Stimulated activated CD4-positive, alpha-beta T cell treated with anti-CD3 and anti-CD28 coated beads, TNF-alpha, amount 100 ng/mL, for 1 hour (primary cell): ENCODE data around the gene CDK11A.
"Not testable (repeated sequence)": the region's sequence is repeated elsewhere in the genome, so short reads cannot be mapped to it uniquely, and the experiment has no call there.

ENCODE experiments used
- DNase-seq, 3 donors: peaks; one replicate each; pipeline ENCODE4 v3.0.0-alpha.2; 2020; ENCODE audit warnings: low read depth in 3 of 3, low spot score in 1 of 3

The CDK11A gene

DNA sequence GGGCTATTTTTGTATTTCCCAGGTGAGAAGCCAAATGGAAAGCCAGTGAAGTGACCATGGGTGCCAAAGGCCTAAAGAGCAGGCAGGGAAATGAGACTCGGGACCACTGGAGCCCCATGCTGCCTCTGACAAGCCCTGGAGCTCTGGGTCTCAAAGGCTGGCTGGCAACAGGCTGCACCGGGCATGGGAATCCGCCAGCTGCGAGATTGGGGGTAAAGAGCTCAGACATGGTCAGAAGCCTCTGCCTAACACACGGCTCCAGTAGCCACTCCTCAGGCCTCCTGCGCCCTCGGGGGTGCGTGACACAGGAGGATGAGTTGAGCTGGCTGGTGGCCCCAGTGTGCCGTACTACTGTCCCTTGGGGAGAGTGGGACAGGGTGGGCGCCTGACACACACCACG is 59.8 kb downstream of the CDK11A start:
- DNase-seq: not testable (repeated sequence)

DNA sequence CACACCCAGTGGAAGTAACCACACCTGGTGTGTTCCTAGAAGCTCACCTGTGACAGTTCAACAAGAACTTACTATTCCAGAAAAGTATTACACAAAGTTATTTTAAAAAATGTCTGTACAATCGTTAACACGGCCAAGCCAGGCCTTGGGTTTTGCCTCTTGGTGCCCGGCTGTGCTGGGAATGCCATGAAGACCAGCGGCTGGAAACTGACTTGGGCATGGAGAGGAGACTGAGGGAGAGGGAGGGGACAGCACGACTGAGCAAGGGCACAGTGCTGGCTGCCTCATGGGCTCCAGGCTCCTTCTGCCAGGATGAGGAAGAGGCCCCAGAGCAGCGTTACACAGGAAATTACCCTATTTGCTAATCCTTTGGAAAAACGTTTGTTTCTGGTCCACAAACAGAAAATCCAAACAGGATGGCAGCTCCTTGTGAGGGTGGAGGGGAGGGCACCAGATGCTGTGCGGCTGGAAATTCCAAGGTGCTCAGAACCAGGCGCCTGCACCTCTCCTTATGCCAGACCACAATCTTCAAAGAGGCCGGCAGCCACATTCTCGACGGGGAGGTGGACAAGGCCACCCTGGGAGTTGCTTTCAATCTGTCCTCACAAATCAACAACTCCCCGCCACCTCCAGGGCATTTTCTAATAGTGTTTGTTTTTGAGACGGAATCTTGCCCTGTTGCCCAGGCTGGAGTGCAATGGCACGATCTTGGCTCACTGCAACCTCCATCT is 61.2 kb downstream of the CDK11A start:
- DNase-seq: not testable (repeated sequence)

DNA sequence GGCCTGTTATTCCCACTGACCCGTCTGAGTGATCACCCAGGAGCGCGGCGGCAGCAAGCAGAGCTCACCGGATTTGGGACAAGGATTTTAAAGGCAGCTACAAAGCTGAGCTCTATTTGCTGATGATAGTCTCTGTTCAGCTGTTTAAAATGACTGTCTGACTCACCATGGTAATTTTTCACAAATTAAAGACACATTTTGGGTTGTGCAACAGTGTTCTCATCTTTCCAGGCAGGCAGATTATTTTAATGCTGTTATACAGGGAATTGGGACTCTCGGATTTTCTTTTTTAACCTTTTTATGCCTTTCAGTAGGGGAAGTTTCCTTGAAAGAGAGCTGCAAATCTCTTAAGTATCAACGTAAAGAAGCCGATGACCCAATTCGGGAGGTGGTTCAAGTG is 61.8 kb downstream of the CDK11A start:
- DNase-seq: not testable (repeated sequence)

DNA sequence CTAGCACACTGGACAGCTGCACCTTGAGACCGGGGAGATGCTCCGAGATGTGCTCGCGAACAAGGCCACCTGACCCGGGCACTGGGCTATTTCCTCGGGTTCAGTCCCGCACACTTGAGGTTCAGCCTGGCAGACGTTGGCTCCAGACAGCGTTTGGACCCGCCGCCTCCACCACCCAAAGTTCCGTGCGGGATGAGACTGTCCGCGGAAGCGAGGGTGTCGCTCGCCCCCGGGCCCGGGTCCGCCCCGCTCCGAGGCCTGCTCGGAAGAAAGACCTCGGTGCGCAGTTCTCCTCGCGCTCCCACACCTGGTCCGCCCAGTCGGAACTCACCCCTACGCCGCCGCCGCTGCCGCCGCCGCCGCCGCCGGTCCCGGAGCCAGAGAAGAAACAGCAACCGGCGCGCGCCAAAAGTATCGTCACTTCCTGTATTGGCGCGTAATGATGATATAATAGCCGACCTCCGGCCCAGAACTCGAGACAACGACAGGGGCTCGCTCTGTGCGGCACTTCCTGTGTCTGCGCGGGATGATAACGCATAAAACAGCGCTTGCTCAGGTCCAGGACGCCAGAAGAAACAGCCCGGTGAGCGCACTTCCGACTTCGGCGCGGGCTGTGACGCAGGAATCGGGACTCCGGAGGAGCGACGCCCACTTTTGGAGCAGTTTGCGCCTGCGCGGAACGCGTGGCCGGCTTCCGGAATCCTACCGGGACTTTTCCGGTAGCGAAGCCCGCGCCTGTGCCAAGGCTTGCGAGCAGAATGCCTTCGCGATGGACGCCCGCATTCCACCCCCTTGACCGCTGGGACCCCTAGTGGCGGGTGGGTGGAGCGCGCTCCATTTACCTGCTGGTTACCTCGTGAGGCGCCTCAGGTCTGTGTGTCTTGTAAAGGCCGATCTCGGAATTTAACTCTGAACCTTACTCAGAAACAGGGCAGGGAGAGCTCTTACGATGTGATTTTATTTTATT is 65.3 kb downstream of the CDK11A start, which contains the start of gene CDK11B:
TSS of gene CDK11B (minus strand) at position 422 of the 967 bp plus-strand sequence. CDS start 1,519 bp downstream, outside the sequence.
- DNase-seq: peak; percentile 92 to 98 (median 96)
